Measurements from ENCODE around the gene ZFP28.

The ZFP28 gene

DNA sequence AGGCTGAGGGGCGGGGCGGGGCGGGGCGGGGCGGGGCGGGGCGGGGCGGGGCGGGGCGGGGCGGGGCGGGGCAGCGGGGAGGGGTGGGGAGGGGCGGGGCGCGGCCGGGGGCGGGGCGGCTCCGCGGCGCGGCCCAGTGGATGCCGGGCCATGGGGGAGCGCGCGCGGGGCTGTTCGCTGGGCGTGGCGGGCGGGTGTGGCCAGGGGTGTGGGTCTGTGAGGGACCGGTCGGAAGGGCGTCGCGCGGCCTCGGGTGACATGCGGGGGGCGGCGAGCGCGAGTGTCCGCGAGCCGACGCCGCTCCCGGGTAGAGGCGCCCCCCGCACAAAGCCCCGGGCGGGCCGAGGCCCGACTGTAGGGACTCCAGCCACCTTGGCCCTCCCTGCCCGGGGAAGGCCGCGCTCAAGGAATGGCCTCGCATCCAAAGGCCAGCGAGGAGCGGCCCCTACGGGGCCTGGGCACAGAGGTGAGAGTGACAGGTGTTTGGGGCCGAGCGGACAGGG, at the start of gene ZFP28:
Gene ZFP28, plus strand, starts transcription at position 188 of the 503 bp plus-strand sequence. Its CDS starts 71 bp downstream, at position 259.
- TF ChIP-seq, protein P1, sequence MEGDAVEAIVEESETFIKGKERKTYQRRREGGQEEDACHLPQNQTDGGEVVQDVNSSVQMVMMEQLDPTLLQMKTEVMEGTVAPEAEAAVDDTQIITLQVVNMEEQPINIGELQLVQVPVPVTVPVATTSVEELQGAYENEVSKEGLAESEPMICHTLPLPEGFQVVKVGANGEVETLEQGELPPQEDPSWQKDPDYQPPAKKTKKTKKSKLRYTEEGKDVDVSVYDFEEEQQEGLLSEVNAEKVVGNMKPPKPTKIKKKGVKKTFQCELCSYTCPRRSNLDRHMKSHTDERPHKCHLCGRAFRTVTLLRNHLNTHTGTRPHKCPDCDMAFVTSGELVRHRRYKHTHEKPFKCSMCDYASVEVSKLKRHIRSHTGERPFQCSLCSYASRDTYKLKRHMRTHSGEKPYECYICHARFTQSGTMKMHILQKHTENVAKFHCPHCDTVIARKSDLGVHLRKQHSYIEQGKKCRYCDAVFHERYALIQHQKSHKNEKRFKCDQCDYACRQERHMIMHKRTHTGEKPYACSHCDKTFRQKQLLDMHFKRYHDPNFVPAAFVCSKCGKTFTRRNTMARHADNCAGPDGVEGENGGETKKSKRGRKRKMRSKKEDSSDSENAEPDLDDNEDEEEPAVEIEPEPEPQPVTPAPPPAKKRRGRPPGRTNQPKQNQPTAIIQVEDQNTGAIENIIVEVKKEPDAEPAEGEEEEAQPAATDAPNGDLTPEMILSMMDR (IDR thresholded peaks at IDR 0.05) = no peak

DNA sequence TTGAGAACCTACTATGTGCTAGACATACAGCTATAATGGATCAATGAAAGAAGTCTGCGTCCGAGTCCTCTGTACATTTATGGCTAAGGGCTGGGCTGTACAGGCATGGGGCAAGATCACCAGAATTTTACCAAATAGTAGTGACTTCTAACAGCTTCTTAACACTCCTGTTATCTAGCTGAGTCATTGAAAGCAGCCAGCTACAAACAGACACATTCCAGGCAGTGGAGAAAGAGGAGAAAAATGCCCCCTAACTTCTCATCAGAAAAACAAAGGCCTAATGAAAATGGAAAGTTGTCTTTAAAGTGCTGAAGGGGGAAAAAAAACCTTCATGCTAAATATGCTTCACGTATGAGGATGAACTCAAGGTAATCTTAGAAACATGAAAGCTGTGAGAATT, 47.3 kb upstream of the ZFP28 start:
- TF ChIP-seq, protein P1 (IDR thresholded peaks at IDR 0.05) = no peak

DNA sequence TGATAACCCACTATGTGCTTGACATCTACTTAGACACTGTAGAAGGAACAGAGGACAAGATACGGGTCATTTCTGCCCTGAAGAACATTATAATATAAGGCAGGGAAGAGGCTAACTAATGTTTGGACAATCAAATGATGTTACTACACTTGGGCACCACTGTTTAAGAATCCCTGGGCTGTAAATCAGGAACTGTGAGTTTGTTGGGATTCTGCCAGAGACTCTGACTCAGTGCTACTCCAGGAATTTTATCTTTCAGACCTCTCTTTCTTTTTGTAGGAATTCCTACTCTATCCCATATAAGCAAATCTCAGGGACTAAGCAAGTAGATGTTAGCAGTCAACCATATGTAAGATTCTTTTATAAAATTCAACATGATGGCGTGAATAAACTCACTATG, 34.2 kb upstream of the ZFP28 start:
- TF ChIP-seq, protein P1 (IDR thresholded peaks at IDR 0.05) = no peak

DNA sequence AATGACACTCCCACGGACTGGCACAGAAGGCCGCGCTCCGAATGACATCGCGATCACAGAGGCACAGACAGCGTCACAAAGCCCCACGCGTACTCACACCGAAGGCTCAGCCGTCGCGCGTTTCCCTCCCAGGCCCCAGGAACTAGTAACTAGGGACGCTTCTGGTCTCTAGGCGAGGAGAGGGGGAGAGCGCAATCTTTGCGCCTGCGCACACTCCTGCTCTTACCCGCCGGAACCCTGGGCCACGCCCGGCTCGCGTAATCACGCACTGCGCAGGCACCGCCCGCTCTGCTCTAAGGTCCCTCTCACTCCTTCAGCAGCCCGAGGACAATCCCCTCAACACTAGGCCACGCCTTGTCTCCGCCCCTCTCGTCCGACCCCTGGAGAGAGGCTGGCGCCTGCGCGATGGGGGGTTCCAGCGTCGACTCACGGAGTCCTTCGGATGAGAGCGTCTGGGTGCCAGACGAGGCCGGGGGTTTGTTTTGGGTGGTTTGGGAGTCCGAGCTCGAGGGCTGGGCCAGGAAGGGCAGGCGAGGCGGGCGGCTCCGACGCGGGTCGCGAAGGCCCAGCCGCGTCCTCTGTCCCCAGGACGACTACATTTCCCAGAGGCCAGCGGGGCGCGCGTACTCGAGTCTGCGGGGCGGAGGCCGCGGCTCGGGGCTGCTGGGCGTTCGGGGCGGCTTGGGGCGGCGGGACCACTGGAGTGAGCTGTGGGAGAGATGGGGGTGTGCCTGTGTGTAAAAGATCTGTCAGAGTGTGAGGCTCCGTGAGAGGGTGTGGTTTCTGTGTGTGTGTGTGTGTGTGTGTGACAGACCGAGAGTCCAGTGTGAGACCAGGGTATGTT, 31.1 kb upstream of the ZFP28 start, which contains the start of gene ZNF471:
Gene ZNF471, plus strand, starts transcription at position 410 of the 844 bp plus-strand sequence. CDS start 3,717 bp downstream, outside the sequence.
- TF ChIP-seq, protein P1 (IDR thresholded peaks at IDR 0.05) = no peak

DNA sequence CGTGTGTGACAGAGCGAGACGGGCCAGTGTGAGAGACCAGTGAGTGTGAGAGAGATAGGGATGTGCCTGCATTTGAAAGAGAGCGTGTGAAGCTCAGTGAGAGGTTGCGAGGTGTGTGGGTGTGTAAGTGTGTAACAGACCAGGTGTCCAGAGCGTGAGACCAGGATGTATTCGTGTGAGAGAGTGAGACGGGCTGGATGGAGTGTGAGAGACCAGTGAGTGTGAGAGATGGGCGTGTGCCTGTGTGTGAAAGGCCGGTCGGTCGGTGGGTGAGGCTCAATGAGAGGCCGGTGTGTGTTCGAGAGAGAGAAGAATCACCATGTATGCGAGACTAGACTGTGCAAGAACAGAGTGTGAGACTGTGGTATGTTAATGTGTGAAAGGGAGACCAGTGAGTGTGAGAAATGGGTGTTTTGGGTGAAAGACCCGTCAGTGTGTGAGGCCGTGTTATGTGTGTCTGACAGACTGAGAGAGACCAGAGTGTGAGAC, 30.4 kb upstream of the ZFP28 start:
- TF ChIP-seq, protein P1 (IDR thresholded peaks at IDR 0.05) = no peak

DNA sequence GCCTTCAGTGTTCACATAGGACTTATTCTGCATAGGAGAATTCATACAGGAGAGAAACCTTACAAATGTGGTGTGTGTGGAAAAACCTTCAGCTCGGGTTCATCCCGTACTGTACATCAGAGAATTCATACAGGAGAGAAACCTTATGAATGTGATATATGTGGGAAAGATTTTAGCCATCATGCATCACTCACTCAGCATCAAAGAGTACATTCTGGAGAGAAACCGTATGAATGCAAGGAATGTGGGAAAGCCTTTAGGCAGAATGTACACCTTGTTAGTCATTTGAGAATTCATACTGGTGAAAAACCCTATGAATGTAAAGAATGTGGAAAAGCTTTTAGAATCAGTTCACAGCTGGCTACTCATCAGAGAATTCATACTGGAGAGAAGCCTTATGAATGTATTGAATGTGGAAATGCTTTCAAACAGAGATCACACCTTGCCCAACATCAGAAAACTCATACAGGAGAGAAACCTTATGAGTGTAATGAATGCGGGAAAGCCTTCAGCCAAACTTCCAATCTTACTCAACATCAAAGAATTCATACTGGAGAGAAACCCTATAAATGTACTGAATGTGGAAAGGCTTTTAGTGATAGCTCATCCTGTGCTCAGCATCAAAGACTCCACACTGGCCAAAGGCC, 13.4 kb upstream of the ZFP28 start:
- TF ChIP-seq, protein P1 (IDR thresholded peaks at IDR 0.05) = no peak

DNA sequence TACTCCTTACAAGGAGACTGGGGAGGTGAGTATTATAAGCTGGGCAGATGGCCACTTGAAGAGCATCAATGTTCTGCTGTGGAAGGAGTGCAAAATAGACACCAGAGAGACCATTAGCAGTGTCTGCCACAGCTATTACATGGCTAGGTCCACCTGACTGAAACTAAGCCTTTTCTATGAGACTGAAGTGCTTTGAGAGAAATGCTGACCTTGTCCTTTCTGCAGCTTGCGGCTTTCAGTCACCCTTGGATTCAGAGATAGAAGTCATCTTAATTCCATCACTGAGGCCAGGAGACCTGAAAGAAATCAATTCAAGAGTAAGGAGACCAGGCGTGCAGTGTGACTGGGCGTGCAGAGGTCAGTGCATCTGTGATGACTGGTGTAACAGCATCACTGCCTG, 1.3 kb upstream of the ZFP28 start:
- TF ChIP-seq, protein P1 (IDR thresholded peaks at IDR 0.05) = no peak

All from LNCAP (cell line).